DOHH2 (cell line): Measurements from ENCODE around the gene SH3BP5L.

Experiments used
- H3F3A ChIP-seq: fragments of 200-600 bp; sonication (generic), shearing (Covaris generic); 2 replicates; pipeline ENCODE4 v1.6.0; 2016; ENCODE audit warnings: antibody characterized with exemption, mild to moderate bottlenecking; ENCODE audit not compliant: control insufficient read depth, insufficient read depth
- H3K27ac ChIP-seq: fragments of 200-600 bp; sonication (generic); 2 replicates; pipeline ENCODE4 v1.5.1; 2014; ENCODE audit warnings: low read depth, mild to moderate bottlenecking, low read length, moderate library complexity
- H3K27me3 ChIP-seq: fragments of 200-600 bp; sonication (generic); 2 replicates; pipeline ENCODE4 v1.6.1; 2014; ENCODE audit warnings: mild to moderate bottlenecking, low read length, mixed read lengths; ENCODE audit not compliant: control insufficient read depth
- H3K36me3 ChIP-seq: fragments of 200-600 bp; sonication (generic); 2 replicates; pipeline ENCODE4 v1.6.1; 2014; ENCODE audit warnings: mild to moderate bottlenecking, low read length, moderate library complexity, mixed read lengths; ENCODE audit not compliant: control insufficient read depth
- H3K4me1 ChIP-seq: fragments of 200-600 bp; sonication (generic); 2 replicates; pipeline ENCODE4 v1.6.1; 2014; ENCODE audit warnings: mild to moderate bottlenecking, low read length, mixed read lengths; ENCODE audit not compliant: control insufficient read depth
- H3K4me2 ChIP-seq: fragments of 200-600 bp; sonication (generic); 2 replicates; pipeline ENCODE4 v1.6.0; 2014; ENCODE audit warnings: mild to moderate bottlenecking, low read length, moderate library complexity
- H3K4me3 ChIP-seq: fragments of 200-600 bp; sonication (generic); 2 replicates; pipeline ENCODE4 v1.5.1; 2014; ENCODE audit warnings: mild to moderate bottlenecking, low read length, mixed read lengths
- H3K79me2 ChIP-seq: fragments of 200-600 bp; sonication (generic); 2 replicates; pipeline ENCODE4 v1.6.1; 2014; ENCODE audit warnings: mild to moderate bottlenecking, low read length, mixed read lengths; ENCODE audit not compliant: control insufficient read depth
- H3K9me2 ChIP-seq: fragments of 200-600 bp; sonication (generic); replicated peaks from 2 replicates; pipeline ENCODE4 v1.6.1; 2014; ENCODE audit warnings: mild to moderate bottlenecking, low read length, mixed read lengths; ENCODE audit not compliant: control insufficient read depth
- H3K9me3 ChIP-seq: fragments of 200-600 bp; sonication (generic); 2 replicates; pipeline ENCODE4 v1.6.1; 2014; ENCODE audit warnings: antibody characterized with exemption, low read length, mixed read lengths; ENCODE audit not compliant: control insufficient read depth, insufficient read depth
- H4K20me1 ChIP-seq: fragments of 200-600 bp; sonication (generic); 2 replicates; pipeline ENCODE4 v1.6.0; 2014; ENCODE audit warnings: low read depth, mild to moderate bottlenecking, antibody characterized with exemption, low read length, moderate library complexity; ENCODE audit not compliant: control insufficient read depth, insufficient read depth
- CTCF ChIP-seq: fragments of 200-600 bp; sonication (generic); IDR thresholded peaks from one replicate; pipeline ENCODE4 v1.5.1; 2014; ENCODE audit warnings: antibody characterized with exemption, mild to moderate bottlenecking, low read depth, low read length; ENCODE audit not compliant: poor library complexity, severe bottlenecking
- EZH2phosphoT487 ChIP-seq: fragments of 200-600 bp; sonication (generic); IDR thresholded peaks from 2 replicates; pipeline ENCODE4 v1.6.1; 2017; ENCODE audit warnings: borderline replicate concordance, mild to moderate bottlenecking, antibody characterized with exemption, low read length, moderate library complexity, mixed read lengths

Gene SH3BP5L

GRCh38 chr1:248816042-248816851 lies 9.5 kb downstream of the SH3BP5L start:
- no peaks in the 10 kb centered on the region for H3K27me3 ChIP-seq
- H3K36me3 ChIP-seq, result peaks cover 51% of the 10 kb centered on the region
- peaks cover 23% of the 10 kb centered on the region for H3K79me2 ChIP-seq
- H3K9me3 ChIP-seq, result no peaks in the 10 kb centered on the region
- no peaks in the 10 kb centered on the region for H4K20me1 ChIP-seq
- no peaks in the 10 kb centered on the region for H3F3A ChIP-seq
- H3K4me2 ChIP-seq, result no peak overlapping the region
- TF ChIP-seq CTCF (no peak), EZH2phosphoT487 (no peak)
- H3K27ac ChIP-seq, result no peak overlapping the region
- H3K9me2 ChIP-seq, result no peaks in the 10 kb centered on the region
- no peak overlapping the region for H3K4me3 ChIP-seq
- peaks cover 13% of the 10 kb centered on the region for H3K4me1 ChIP-seq

- H3K4me3 ChIP-seq, result no peak overlapping the region
- H3K4me1 ChIP-seq, result peaks cover 13% of the 10 kb centered on the region
- no peaks in the 10 kb centered on the region for H3K27me3 ChIP-seq
- no peak overlapping the region for H3K27ac ChIP-seq
- no peaks in the 10 kb centered on the region for H3F3A ChIP-seq
- H3K9me2 ChIP-seq, result no peaks in the 10 kb centered on the region
- no peak overlapping the region for H3K4me2 ChIP-seq
- TF ChIP-seq CTCF (no peak), EZH2phosphoT487 (no peak)
- H3K9me3 ChIP-seq, result no peaks in the 10 kb centered on the region
- H3K36me3 ChIP-seq, result peaks cover 46% of the 10 kb centered on the region
- peaks cover 16% of the 10 kb centered on the region for H3K79me2 ChIP-seq
- no peaks in the 10 kb centered on the region for H4K20me1 ChIP-seq
Observed at GRCh38 chr1:248815407-248816034, 10.2 kb downstream of the SH3BP5L start.

GRCh38 chr1:248814351-248814750 lies 11.4 kb downstream of the SH3BP5L start:
- peaks cover 40% of the 10 kb centered on the region for H3K36me3 ChIP-seq
- peaks cover 6% of the 10 kb centered on the region for H3K4me1 ChIP-seq

More at GRCh38 chr1:248814351-248814750, 11.4 kb downstream of the SH3BP5L start:
- H3K4me3 ChIP-seq, result no peak overlapping the region
- no peaks in the 10 kb centered on the region for H4K20me1 ChIP-seq
- H3K27ac ChIP-seq, result no peak overlapping the region
- no peaks in the 10 kb centered on the region for H3K27me3 ChIP-seq
- H3K9me3 ChIP-seq, result no peaks in the 10 kb centered on the region
- TF ChIP-seq EZH2phosphoT487, result no peak
- TF ChIP-seq CTCF, result no peak
- H3K4me2 ChIP-seq, result no peak overlapping the region
- H3K79me2 ChIP-seq, result peaks cover 10% of the 10 kb centered on the region
- no peaks in the 10 kb centered on the region for H3F3A ChIP-seq
- H3K9me2 ChIP-seq, result no peaks in the 10 kb centered on the region
